ENCODE measurements around the gene REV3L. TPM values are rescaled to one million over a fixed set of nuclear protein-coding genes. Genes with fewer than 3 reads are reported as not detected.

Gene REV3L
- total RNA-seq, 2 donors from 2014 or later, result 18.9 to 19.8 TPM

- Mint-ChIP-seq H3K4me1 (no peaks in the 10 kb centered on the region), H3K27me3 (no peaks in the 10 kb centered on the region), H3K36me3 (ENCODE audit: low read depth) (peaks cover 8% of the 10 kb centered on the region), H3K4me3 (no peak overlapping the region), H3K27ac (no peak overlapping the region)
- H3K9me3 ChIP-seq (ENCODE audit: control insufficient read depth, low read length, poor library complexity, severe bottlenecking), result peaks cover 6% of the 10 kb centered on the region
- DNase-seq, result no peak
- ATAC-seq, result no peak
Measured at GRCh38 chr6:111277819-111278218, 205.2 kb downstream of the REV3L start.

GRCh38 chr6:111276736-111277135 lies 206.3 kb downstream of the REV3L start:
- ATAC-seq (no peak), DNase-seq (no peak)
- H3K4me3 Mint-ChIP-seq, result no peak overlapping the region
- H3K27ac Mint-ChIP-seq, result no peak overlapping the region
- H3K9me3 ChIP-seq (ENCODE audit: control insufficient read depth, low read length, poor library complexity, severe bottlenecking), result peaks cover 6% of the 10 kb centered on the region
- peaks cover 8% of the 10 kb centered on the region for H3K36me3 Mint-ChIP-seq (ENCODE audit: low read depth)
- no peaks in the 10 kb centered on the region for H3K4me1 Mint-ChIP-seq
- H3K27me3 Mint-ChIP-seq, result no peaks in the 10 kb centered on the region

- ATAC-seq (no peak), DNase-seq (no peak)
- no peak overlapping the region for H3K27ac Mint-ChIP-seq
- H3K4me1 Mint-ChIP-seq, result no peaks in the 10 kb centered on the region
- peaks cover 8% of the 10 kb centered on the region for H3K36me3 Mint-ChIP-seq (ENCODE audit: low read depth)
- no peak overlapping the region for H3K4me3 Mint-ChIP-seq
- H3K27me3 Mint-ChIP-seq, result no peaks in the 10 kb centered on the region
- peaks cover 6% of the 10 kb centered on the region for H3K9me3 ChIP-seq (ENCODE audit: control insufficient read depth, low read length, poor library complexity, severe bottlenecking)
Measured at GRCh38 chr6:111276335-111276734, 206.7 kb downstream of the REV3L start.

GRCh38 chr6:111274593-111275217 lies 208.3 kb downstream of the REV3L start:
- Mint-ChIP-seq H3K36me3 (ENCODE audit: low read depth) (peaks cover 8% of the 10 kb centered on the region), H3K4me3 (no peak overlapping the region), H3K27me3 (no peaks in the 10 kb centered on the region), H3K4me1 (no peaks in the 10 kb centered on the region), H3K27ac (no peak overlapping the region)
- ATAC-seq (no peak), DNase-seq (no peak)
- H3K9me3 ChIP-seq (ENCODE audit: control insufficient read depth, low read length, poor library complexity, severe bottlenecking), result peaks cover 6% of the 10 kb centered on the region

- no peaks in the 10 kb centered on the region for H3K27me3 Mint-ChIP-seq
- ATAC-seq, result no peak
- H3K4me1 Mint-ChIP-seq, result peaks cover 13% of the 10 kb centered on the region
- peaks cover 14% of the 10 kb centered on the region for H3K36me3 Mint-ChIP-seq (ENCODE audit: low read depth)
- peak overlapping the region; percentile 45 for H3K27ac Mint-ChIP-seq
- peaks cover 6% of the 10 kb centered on the region for H3K9me3 ChIP-seq (ENCODE audit: control insufficient read depth, low read length, poor library complexity, severe bottlenecking)
- H3K4me3 Mint-ChIP-seq, result no peak overlapping the region
- no peak for DNase-seq
Measured at GRCh38 chr6:111270121-111270520, 212.9 kb downstream of the REV3L start.

- Mint-ChIP-seq H3K27me3 (no peaks in the 10 kb centered on the region), H3K4me3 (no peak overlapping the region), H3K4me1 (peaks cover 13% of the 10 kb centered on the region), H3K36me3 (ENCODE audit: low read depth) (peaks cover 14% of the 10 kb centered on the region), H3K27ac (peak overlapping the region; percentile 79)
- H3K9me3 ChIP-seq (ENCODE audit: control insufficient read depth, low read length, poor library complexity, severe bottlenecking), result peaks cover 2% of the 10 kb centered on the region
- ATAC-seq, result no peak
- DNase-seq, result no peak
Measured at GRCh38 chr6:111269401-111269970, 213.5 kb downstream of the REV3L start.

GRCh38 chr6:111267764-111268333 lies 215.2 kb downstream of the REV3L start:
- no peak for ATAC-seq
- no peak overlapping the region for H3K4me3 Mint-ChIP-seq

GRCh38 chr6:111266276-111266675 lies 216.7 kb downstream of the REV3L start:
- Mint-ChIP-seq H3K4me1 (peaks cover 18% of the 10 kb centered on the region), H3K27ac (no peak overlapping the region), H3K36me3 (ENCODE audit: low read depth) (peaks cover 14% of the 10 kb centered on the region), H3K27me3 (no peaks in the 10 kb centered on the region), H3K4me3 (no peak overlapping the region)
- H3K9me3 ChIP-seq (ENCODE audit: control insufficient read depth, low read length, poor library complexity, severe bottlenecking), result no peaks in the 10 kb centered on the region
- DNase-seq (no peak), ATAC-seq (no peak)

More at GRCh38 chr6:111267764-111268333, 215.2 kb downstream of the REV3L start:
- Mint-ChIP-seq H3K27me3 (no peaks in the 10 kb centered on the region), H3K36me3 (ENCODE audit: low read depth) (peaks cover 14% of the 10 kb centered on the region), H3K27ac (no peak overlapping the region), H3K4me1 (peaks cover 18% of the 10 kb centered on the region)
- no peak for DNase-seq
- no peaks in the 10 kb centered on the region for H3K9me3 ChIP-seq (ENCODE audit: control insufficient read depth, low read length, poor library complexity, severe bottlenecking)

GRCh38 chr6:111265842-111266241 lies 217.2 kb downstream of the REV3L start:
- H3K27me3 Mint-ChIP-seq, result no peaks in the 10 kb centered on the region
- DNase-seq (no peak), ATAC-seq (no peak)
- H3K4me1 Mint-ChIP-seq, result peaks cover 20% of the 10 kb centered on the region
- peaks cover 14% of the 10 kb centered on the region for H3K36me3 Mint-ChIP-seq (ENCODE audit: low read depth)
- H3K27ac Mint-ChIP-seq, result no peak overlapping the region
- H3K9me3 ChIP-seq (ENCODE audit: control insufficient read depth, low read length, poor library complexity, severe bottlenecking), result no peaks in the 10 kb centered on the region
- no peak overlapping the region for H3K4me3 Mint-ChIP-seq

GRCh38 chr6:111263837-111264236 lies 219.2 kb downstream of the REV3L start:
- no peak overlapping the region for H3K27ac Mint-ChIP-seq
- peaks cover 28% of the 10 kb centered on the region for H3K4me1 Mint-ChIP-seq
- no peaks in the 10 kb centered on the region for H3K27me3 Mint-ChIP-seq
- H3K9me3 ChIP-seq (ENCODE audit: control insufficient read depth, low read length, poor library complexity, severe bottlenecking), result no peaks in the 10 kb centered on the region
- H3K36me3 Mint-ChIP-seq (ENCODE audit: low read depth), result peaks cover 12% of the 10 kb centered on the region
- H3K4me3 Mint-ChIP-seq, result no peak overlapping the region
- ATAC-seq (no peak), DNase-seq (no peak)

GRCh38 chr6:111260570-111261298 lies 222.3 kb downstream of the REV3L start:
- H3K27ac Mint-ChIP-seq, result peak overlapping the region; percentile 93
- ATAC-seq, result no peak
- H3K4me3 Mint-ChIP-seq, result peak overlapping the region; percentile 86
- DNase-seq, result no peak
- peaks cover 18% of the 10 kb centered on the region for H3K4me1 Mint-ChIP-seq
- no peaks in the 10 kb centered on the region for H3K9me3 ChIP-seq (ENCODE audit: control insufficient read depth, low read length, poor library complexity, severe bottlenecking)
- H3K27me3 Mint-ChIP-seq, result no peaks in the 10 kb centered on the region
- H3K36me3 Mint-ChIP-seq (ENCODE audit: low read depth), result no peaks in the 10 kb centered on the region

- peak; percentile 97 for ATAC-seq
- peak overlapping the region; percentile 93 for H3K27ac Mint-ChIP-seq
- H3K9me3 ChIP-seq (ENCODE audit: control insufficient read depth, low read length, poor library complexity, severe bottlenecking), result no peaks in the 10 kb centered on the region
- peak; percentile 96 to 99 (median 97) for DNase-seq
- peaks cover 18% of the 10 kb centered on the region for H3K4me1 Mint-ChIP-seq
- H3K36me3 Mint-ChIP-seq (ENCODE audit: low read depth), result no peaks in the 10 kb centered on the region
- H3K4me3 Mint-ChIP-seq, result peak overlapping the region; percentile 86
- peaks cover 9% of the 10 kb centered on the region for H3K27me3 Mint-ChIP-seq
Measured at GRCh38 chr6:111259089-111259831, 223.8 kb downstream of the REV3L start.

GRCh38 chr6:111258615-111259088 lies 224.4 kb downstream of the REV3L start:
- Mint-ChIP-seq H3K27ac (peak overlapping the region; percentile 93), H3K27me3 (peaks cover 15% of the 10 kb centered on the region), H3K4me1 (peaks cover 15% of the 10 kb centered on the region), H3K4me3 (peak overlapping the region; percentile 86), H3K36me3 (ENCODE audit: low read depth) (peaks cover 4% of the 10 kb centered on the region)
- H3K9me3 ChIP-seq (ENCODE audit: control insufficient read depth, low read length, poor library complexity, severe bottlenecking), result no peaks in the 10 kb centered on the region
- peak; percentile 13 for ATAC-seq
- no peak for DNase-seq

Data from T-helper 17 cell (primary cell).